H54 (cell line): ENCODE data around the gene NLRX1.
A peak's percentile ranks its signal among the peaks of the same experiment; 100 is the strongest.
"Not testable (repeated sequence)": the region's sequence is repeated elsewhere in the genome, so short reads cannot be mapped to it uniquely, and the experiment has no call there.

Experiments used
- DNase-seq: peaks from one replicate; pipeline ENCODE4 v3.0.0; 2011; ENCODE audit warnings: low spot score, mixed read lengths; ENCODE audit not compliant: insufficient read length
- FAIRE-seq: peaks from 3 replicates; lab custom pipeline; 2011; peaks lifted over from hg19 to GRCh38; lab: Jason Lieb, UNC
- POLR2A ChIP-seq: IDR thresholded peaks from 2 replicates; pipeline ENCODE4 v1.6.1; 2011; ENCODE audit warnings: low read depth, mild to moderate bottlenecking, low read length

Gene NLRX1

GRCh38 chr11:119167933-119168332 lies 592 bp upstream of the NLRX1 start:
- TF ChIP-seq POLR2A: no peak
- no peak for FAIRE-seq

GRCh38 chr11:119169282-119169719 lies 776 bp downstream of the NLRX1 start:
- FAIRE-seq (no peak), DNase-seq (no peak)
- TF ChIP-seq POLR2A: no peak

More at GRCh38 chr11:119167933-119168332, 592 bp upstream of the NLRX1 start:
- DNase-seq: no peak

- FAIRE-seq: no peak
- no peak for TF ChIP-seq POLR2A
- no peak for DNase-seq
Observed at GRCh38 chr11:119172513-119172912, 4.0 kb downstream of the NLRX1 start.

GRCh38 chr11:119173453-119173852 lies 4.9 kb downstream of the NLRX1 start:
- DNase-seq (no peak), FAIRE-seq (no peak)
- TF ChIP-seq POLR2A: no peak

- peak; percentile 38 for DNase-seq
- FAIRE-seq: no peak
- no peak for TF ChIP-seq POLR2A
Observed at GRCh38 chr11:119175493-119176077, 7.1 kb downstream of the NLRX1 start.

- TF ChIP-seq POLR2A: no peak
- no peak for DNase-seq
- no peak for FAIRE-seq
Observed at GRCh38 chr11:119178166-119178680, 9.7 kb downstream of the NLRX1 start.

- DNase-seq: no peak
- FAIRE-seq: no peak
- no peak for TF ChIP-seq POLR2A
Observed at GRCh38 chr11:119179342-119179741, 10.8 kb downstream of the NLRX1 start.

- DNase-seq (no peak), FAIRE-seq (no peak)
- no peak for TF ChIP-seq POLR2A
Observed at GRCh38 chr11:119179983-119180382, 11.5 kb downstream of the NLRX1 start.

- no peak for DNase-seq
- no peak for FAIRE-seq
- no peak for TF ChIP-seq POLR2A
Observed at GRCh38 chr11:119180729-119181676, 12.5 kb downstream of the NLRX1 start.

GRCh38 chr11:119181677-119182412 lies 13.3 kb downstream of the NLRX1 start:
- FAIRE-seq (no peak), DNase-seq (no peak)
- no peak for TF ChIP-seq POLR2A

- FAIRE-seq, DNase-seq: not testable (repeated sequence)
Observed at GRCh38 chr11:119184399-119184798, 15.9 kb downstream of the NLRX1 start.

GRCh38 chr11:119185981-119186634 lies 17.6 kb downstream of the NLRX1 start:
- no peak for DNase-seq
- no peak for FAIRE-seq
- no peak for TF ChIP-seq POLR2A
